ENCODE results near the gene LDHAL6A.

LDHAL6A gene

GRCh38 chr11:18491924-18492323 lies 36.3 kb downstream of the LDHAL6A start:
- no peak for DNase-seq

- DNase-seq = no peak
Measured at GRCh38 chr11:18492888-18493287, 37.2 kb downstream of the LDHAL6A start.

- DNase-seq = no peak
Measured at GRCh38 chr11:18493310-18493709, 37.7 kb downstream of the LDHAL6A start.

- DNase-seq = no peak
Measured at GRCh38 chr11:18495271-18495670, 39.6 kb downstream of the LDHAL6A start.

GRCh38 chr11:18495703-18496102 lies 40.0 kb downstream of the LDHAL6A start:
- DNase-seq = no peak

- no peak for DNase-seq
Measured at GRCh38 chr11:18498039-18498438, 42.4 kb downstream of the LDHAL6A start.

- DNase-seq = no peak
Measured at GRCh38 chr11:18501629-18502028, 46.0 kb downstream of the LDHAL6A start.

- no peak for DNase-seq
Measured at GRCh38 chr11:18502352-18502751, 46.7 kb downstream of the LDHAL6A start.

- no peak for DNase-seq
Measured at GRCh38 chr11:18521122-18521521, 65.5 kb downstream of the LDHAL6A start.

- no peak for DNase-seq
Measured at GRCh38 chr11:18522388-18522787, 66.7 kb downstream of the LDHAL6A start.

GRCh38 chr11:18523084-18523483 lies 67.4 kb downstream of the LDHAL6A start:
- no peak for DNase-seq

- no peak for DNase-seq
Measured at GRCh38 chr11:18524248-18524647, 68.6 kb downstream of the LDHAL6A start.

- DNase-seq = no peak
Measured at GRCh38 chr11:18526130-18526520, 70.5 kb downstream of the LDHAL6A start.

GRCh38 chr11:18526521-18527296 lies 71.1 kb downstream of the LDHAL6A start, which contains the start of gene TSG101:
Gene TSG101, minus strand, starts transcription at chr11:18526942. Its CDS starts 126 bp downstream, at chr11:18526816.
- peak; percentile 82 for DNase-seq

- DNase-seq = peak; percentile 13
Measured at GRCh38 chr11:18527512-18527911, 71.9 kb downstream of the LDHAL6A start.
